GM13976 (cell line): ENCODE measurements around the gene WDR17.

ENCODE experiments used
- DNase-seq: peaks from one replicate; pipeline ENCODE4 v3.0.0; 2012; ENCODE audit warnings: low spot score
- in situ Hi-C: fragments of 300-500 bp; cut with MboI; formaldehyde crosslinking; loops from one replicate; pipeline ENCODE4 v1.12.0; 2022; ENCODE audit warnings: low sequenced_read_pairs, mixed read lengths, inconsistent platforms; ENCODE audit not compliant: unreplicated experiment
- TF ChIP-seq, protein P1 (sequence below): IDR thresholded peaks from 2 replicates; pipeline ENCODE4 v1.5.1; 2012; ENCODE audit warnings: borderline replicate concordance, mild to moderate bottlenecking; ENCODE audit not compliant: insufficient read depth; ENCODE audit errors: extremely low read depth, missing control alignments, control extremely low read depth

WDR17 gene

DNA sequence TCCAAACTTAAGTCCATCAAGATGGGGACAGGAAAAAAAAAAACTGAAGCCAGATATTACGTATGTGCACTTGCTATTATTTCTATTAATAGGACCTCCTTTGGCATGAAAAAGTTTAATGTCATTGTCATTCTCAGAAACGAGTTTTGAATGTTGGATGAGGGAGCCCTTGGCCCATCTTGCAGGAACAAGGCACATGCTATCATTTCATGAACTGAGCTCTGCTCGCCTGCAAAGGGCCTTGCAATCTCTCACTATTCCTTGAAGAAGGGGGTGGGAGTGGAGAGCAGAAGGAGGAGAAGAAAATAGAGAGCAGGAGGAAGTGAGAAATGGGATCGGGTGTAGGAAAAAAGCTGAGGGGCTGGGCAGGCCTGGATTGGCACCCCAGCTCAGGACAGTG, 164.0 kb downstream of the WDR17 start:
- TF ChIP-seq, protein P1, sequence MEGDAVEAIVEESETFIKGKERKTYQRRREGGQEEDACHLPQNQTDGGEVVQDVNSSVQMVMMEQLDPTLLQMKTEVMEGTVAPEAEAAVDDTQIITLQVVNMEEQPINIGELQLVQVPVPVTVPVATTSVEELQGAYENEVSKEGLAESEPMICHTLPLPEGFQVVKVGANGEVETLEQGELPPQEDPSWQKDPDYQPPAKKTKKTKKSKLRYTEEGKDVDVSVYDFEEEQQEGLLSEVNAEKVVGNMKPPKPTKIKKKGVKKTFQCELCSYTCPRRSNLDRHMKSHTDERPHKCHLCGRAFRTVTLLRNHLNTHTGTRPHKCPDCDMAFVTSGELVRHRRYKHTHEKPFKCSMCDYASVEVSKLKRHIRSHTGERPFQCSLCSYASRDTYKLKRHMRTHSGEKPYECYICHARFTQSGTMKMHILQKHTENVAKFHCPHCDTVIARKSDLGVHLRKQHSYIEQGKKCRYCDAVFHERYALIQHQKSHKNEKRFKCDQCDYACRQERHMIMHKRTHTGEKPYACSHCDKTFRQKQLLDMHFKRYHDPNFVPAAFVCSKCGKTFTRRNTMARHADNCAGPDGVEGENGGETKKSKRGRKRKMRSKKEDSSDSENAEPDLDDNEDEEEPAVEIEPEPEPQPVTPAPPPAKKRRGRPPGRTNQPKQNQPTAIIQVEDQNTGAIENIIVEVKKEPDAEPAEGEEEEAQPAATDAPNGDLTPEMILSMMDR = no peak
- DNase-seq = no peak
- in situ Hi-C loops = no loop called here
